Measurements from ENCODE around the gene LOXHD1.

Gene LOXHD1

DNA sequence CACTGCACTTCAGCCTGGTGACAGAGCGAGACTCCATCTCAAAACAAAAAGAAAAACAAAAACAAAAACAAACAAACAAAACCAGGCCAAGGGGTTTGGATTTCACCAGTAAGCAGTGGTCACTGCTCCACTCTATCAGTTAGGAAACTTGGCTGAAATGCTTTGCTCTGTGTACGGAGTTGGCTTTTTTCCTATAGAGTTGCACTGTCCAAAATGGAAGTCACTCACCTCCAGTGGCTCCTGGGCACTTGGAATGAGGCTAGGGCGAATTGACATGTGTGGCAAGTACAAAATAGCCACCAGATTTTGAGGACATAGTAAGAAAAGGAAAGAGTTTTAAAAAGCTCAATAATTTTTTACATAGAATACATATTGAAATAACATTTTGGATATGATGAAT lies 228.7 kb downstream of the LOXHD1 start:
- TF ChIP-seq CTCF (IDR thresholded peaks at IDR 0.05) = no peak

- no peak for TF ChIP-seq CTCF (IDR thresholded peaks at IDR 0.05)
Observed at GRCh38 chr18:46427216-46427995, 229.6 kb downstream of the LOXHD1 start.
